Osteoblast (primary cell): Measurements from ENCODE around the gene CFAP221. TPM values are rescaled to one million over a fixed set of nuclear protein-coding genes. Genes with fewer than 3 reads are reported as not detected.

Experiments
- DNase-seq: peaks from one replicate; pipeline ENCODE4 v3.0.0; 2011; ENCODE audit warnings: low spot score, mixed read lengths; ENCODE audit not compliant: insufficient read length; ENCODE audit errors: missing footprints
- H2AFZ ChIP-seq: 2 replicates; pipeline ENCODE4 v1.6.0; 2011; ENCODE audit warnings: mild to moderate bottlenecking, low read length
- H3K27ac ChIP-seq: 2 replicates; pipeline ENCODE4 v1.5.1; 2011; ENCODE audit warnings: mild to moderate bottlenecking, low read depth, low read length, moderate library complexity
- H3K27me3 ChIP-seq: 2 replicates; pipeline ENCODE4 v1.6.0; 2012; ENCODE audit warnings: mild to moderate bottlenecking, control low read depth, inconsistent platforms, low read length, moderate library complexity; ENCODE audit not compliant: insufficient read depth
- H3K36me3 ChIP-seq: 2 replicates; pipeline ENCODE4 v1.5.1; 2011; ENCODE audit warnings: mild to moderate bottlenecking, low read length, control low read depth, moderate library complexity; ENCODE audit not compliant: insufficient read depth
- H3K4me1 ChIP-seq: 2 replicates; pipeline ENCODE4 v1.5.1; 2011; ENCODE audit warnings: mild to moderate bottlenecking, low read length, control low read depth, moderate library complexity; ENCODE audit not compliant: insufficient read depth
- H3K4me2 ChIP-seq: 2 replicates; pipeline ENCODE4 v1.6.0; 2011; ENCODE audit warnings: mild to moderate bottlenecking, low read length; ENCODE audit not compliant: insufficient read depth
- H3K4me3 ChIP-seq: fragments of 200-600 bp; sonication (generic); 3 replicates; pipeline ENCODE4 v1.5.1; 2012; ENCODE audit warnings: mild to moderate bottlenecking, low read length, inconsistent platforms; ENCODE audit not compliant: insufficient read depth
- H3K79me2 ChIP-seq: 2 replicates; pipeline ENCODE4 v1.6.0; 2012; ENCODE audit warnings: mild to moderate bottlenecking, low read length, control low read depth, inconsistent platforms; ENCODE audit not compliant: insufficient read depth
- H3K9me3 ChIP-seq: 2 replicates; pipeline ENCODE4 v1.5.1; 2011; ENCODE audit warnings: low read depth, low read length, control low read depth
- H4K20me1 ChIP-seq: 2 replicates; pipeline ENCODE4 v1.6.0; 2012; ENCODE audit warnings: mild to moderate bottlenecking, low read length, control low read depth; ENCODE audit not compliant: insufficient read depth
- total RNA-seq: library from RNA; depleted of rRNA; stranded (reverse); fragments of >200 nt; gene quantifications from 2 replicates; pipeline ENCODE4 v1.2.3, GENCODE V29; 2012
- TF ChIP-seq, protein P1 (sequence below): IDR thresholded peaks from 2 replicates; pipeline ENCODE4 v1.5.1; 2011; ENCODE audit warnings: mild to moderate bottlenecking, low read depth, low read length, moderate library complexity; ENCODE audit errors: extremely low read depth

CFAP221 gene
- total RNA-seq, 1 donor: 0.36 TPM

DNA sequence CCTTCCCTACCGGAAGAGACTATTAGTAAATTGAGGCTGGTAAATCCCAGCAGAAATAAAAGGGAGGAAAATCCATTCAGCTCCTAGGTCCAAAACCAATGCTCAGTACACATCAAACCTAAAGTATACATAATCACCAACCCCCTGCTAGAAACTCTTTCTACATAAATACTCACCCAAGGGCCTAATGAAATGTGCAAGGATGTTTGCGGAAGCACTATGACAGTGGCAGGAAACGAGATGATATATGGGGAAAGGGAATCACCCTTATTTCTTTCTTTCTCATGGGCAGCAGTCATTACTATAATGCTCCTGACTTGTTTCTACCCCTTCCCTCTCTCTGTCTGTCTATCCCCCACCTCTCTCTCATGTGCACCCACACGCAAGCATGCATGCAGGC, 18.6 kb upstream of the CFAP221 start:
- no peak overlapping the region for H3K4me2 ChIP-seq
- H3K4me3 ChIP-seq: no peak overlapping the region
- no peak for DNase-seq
- H2AFZ ChIP-seq: no peak overlapping the region
- H3K79me2 ChIP-seq: no peaks in the 10 kb centered on the region
- no peaks in the 10 kb centered on the region for H3K9me3 ChIP-seq
- no peaks in the 10 kb centered on the region for H3K4me1 ChIP-seq
- H4K20me1 ChIP-seq: no peaks in the 10 kb centered on the region
- peaks cover 48% of the 10 kb centered on the region for H3K27me3 ChIP-seq
- H3K36me3 ChIP-seq: no peaks in the 10 kb centered on the region
- H3K27ac ChIP-seq: no peak overlapping the region
- TF ChIP-seq, protein P1, sequence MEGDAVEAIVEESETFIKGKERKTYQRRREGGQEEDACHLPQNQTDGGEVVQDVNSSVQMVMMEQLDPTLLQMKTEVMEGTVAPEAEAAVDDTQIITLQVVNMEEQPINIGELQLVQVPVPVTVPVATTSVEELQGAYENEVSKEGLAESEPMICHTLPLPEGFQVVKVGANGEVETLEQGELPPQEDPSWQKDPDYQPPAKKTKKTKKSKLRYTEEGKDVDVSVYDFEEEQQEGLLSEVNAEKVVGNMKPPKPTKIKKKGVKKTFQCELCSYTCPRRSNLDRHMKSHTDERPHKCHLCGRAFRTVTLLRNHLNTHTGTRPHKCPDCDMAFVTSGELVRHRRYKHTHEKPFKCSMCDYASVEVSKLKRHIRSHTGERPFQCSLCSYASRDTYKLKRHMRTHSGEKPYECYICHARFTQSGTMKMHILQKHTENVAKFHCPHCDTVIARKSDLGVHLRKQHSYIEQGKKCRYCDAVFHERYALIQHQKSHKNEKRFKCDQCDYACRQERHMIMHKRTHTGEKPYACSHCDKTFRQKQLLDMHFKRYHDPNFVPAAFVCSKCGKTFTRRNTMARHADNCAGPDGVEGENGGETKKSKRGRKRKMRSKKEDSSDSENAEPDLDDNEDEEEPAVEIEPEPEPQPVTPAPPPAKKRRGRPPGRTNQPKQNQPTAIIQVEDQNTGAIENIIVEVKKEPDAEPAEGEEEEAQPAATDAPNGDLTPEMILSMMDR: no peak

GRCh38 chr2:119527999-119528398, 16.2 kb upstream of the CFAP221 start:
- no peak for DNase-seq
- Histone ChIP-seq H3K27me3 (peaks cover 42% of the 10 kb centered on the region), H3K4me1 (no peaks in the 10 kb centered on the region), H3K27ac (no peak overlapping the region), H3K79me2 (no peaks in the 10 kb centered on the region), H2AFZ (no peak overlapping the region), H3K9me3 (peaks cover under 1% of the 10 kb centered on the region), H4K20me1 (no peaks in the 10 kb centered on the region), H3K4me3 (no peak overlapping the region), H3K4me2 (no peak overlapping the region), H3K36me3 (no peaks in the 10 kb centered on the region)
- TF ChIP-seq, protein P1: no peak

- TF ChIP-seq, protein P1: no peak
- Histone ChIP-seq H3K36me3 (no peaks in the 10 kb centered on the region), H4K20me1 (no peaks in the 10 kb centered on the region), H3K4me1 (no peaks in the 10 kb centered on the region), H3K79me2 (no peaks in the 10 kb centered on the region), H3K27me3 (peaks cover 14% of the 10 kb centered on the region), H3K4me3 (no peak overlapping the region), H3K4me2 (no peak overlapping the region), H3K9me3 (peaks cover 3% of the 10 kb centered on the region), H3K27ac (no peak overlapping the region), H2AFZ (no peak overlapping the region)
- DNase-seq: no peak
Observed at GRCh38 chr2:119531292-119531691, 13.0 kb upstream of the CFAP221 start.

DNA sequence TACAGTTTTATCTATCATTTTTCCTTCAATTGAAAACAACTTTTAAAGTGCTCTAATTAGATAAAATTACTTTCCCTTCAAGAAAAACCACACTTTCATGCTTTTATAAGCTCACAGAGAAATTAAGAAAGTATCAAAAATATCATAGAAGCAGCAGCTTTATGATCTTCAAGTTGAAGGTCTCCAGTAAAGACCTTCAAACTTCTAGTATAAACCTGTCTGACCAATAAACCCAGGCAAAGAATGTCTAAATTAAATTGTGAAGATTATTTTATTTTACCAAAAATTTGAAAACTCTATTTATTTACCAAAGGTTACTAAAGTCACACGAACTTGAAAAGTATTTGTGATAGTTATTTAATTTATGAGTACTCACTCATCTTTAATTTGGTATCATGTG, 10.7 kb upstream of the CFAP221 start:
- Histone ChIP-seq H3K27ac (no peak overlapping the region), H3K27me3 (peaks cover 2% of the 10 kb centered on the region), H4K20me1 (no peaks in the 10 kb centered on the region), H3K36me3 (no peaks in the 10 kb centered on the region), H3K79me2 (no peaks in the 10 kb centered on the region), H3K4me2 (no peak overlapping the region), H3K4me3 (no peak overlapping the region), H3K4me1 (no peaks in the 10 kb centered on the region), H3K9me3 (peaks cover 3% of the 10 kb centered on the region), H2AFZ (no peak overlapping the region)
- no peak for DNase-seq
- TF ChIP-seq, protein P1: no peak
